Thymus (tissue), 11 donors: ENCODE results near the gene LTC4S. TPM values are rescaled to one million over a fixed set of nuclear protein-coding genes. Genes with fewer than 3 reads are reported as not detected.

Experiments used
- DNase-seq, 9 donors: peaks; one replicate each; pipeline ENCODE4 v3.0.0-alpha.2; 2013; ENCODE audit warnings: low spot score in 9 of 9, low read depth in 6 of 9, missing footprints in 1 of 9
- H3K27ac ChIP-seq, 2 donors: one replicate each; pipeline ENCODE4 v1.5.1; 2013; ENCODE audit warnings: control low read depth in 1 of 2, low read depth in 1 of 2, low read length in 1 of 2, mild to moderate bottlenecking in 1 of 2, moderate library complexity in 1 of 2
- H3K27me3 ChIP-seq, 2 donors: one replicate each; pipeline ENCODE4 v1.5.1; 2013; ENCODE audit warnings: low read length in 1 of 2; ENCODE audit not compliant: control insufficient read depth in 2 of 2, insufficient read depth in 1 of 2
- H3K36me3 ChIP-seq, 2 donors: one replicate each; pipeline ENCODE4 v1.5.1; 2013; ENCODE audit warnings: low read length in 1 of 2, mild to moderate bottlenecking in 1 of 2, moderate library complexity in 1 of 2; ENCODE audit not compliant: control insufficient read depth in 2 of 2, insufficient read depth in 2 of 2
- H3K4me1 ChIP-seq, 2 donors: one replicate each; pipeline ENCODE4 v1.5.1; 2013; ENCODE audit warnings: low read length in 2 of 2; ENCODE audit not compliant: control insufficient read depth in 2 of 2, insufficient read depth in 2 of 2
- H3K4me3 ChIP-seq, 2 donors: one replicate each; pipeline ENCODE4 v1.5.1; 2013; ENCODE audit warnings: low read length in 2 of 2, control low read depth in 1 of 2, mild to moderate bottlenecking in 1 of 2
- H3K9me3 ChIP-seq, 2 donors: one replicate each; pipeline ENCODE4 v1.5.1; 2013; ENCODE audit warnings: low read length in 1 of 2, mild to moderate bottlenecking in 1 of 2; ENCODE audit not compliant: control insufficient read depth in 2 of 2, insufficient read depth in 1 of 2
- WGBS: extraction: QIAGEN DNeasy Blood & Tissue Kit; methylation state at CpG from one replicate; pipeline ENCODE4 v1.1.7; 2013; 5-methylcytosine and 5-hydroxymethylcytosine counted together
- polyA plus RNA-seq: library from polyadenylated mRNA; stranded (reverse); fragments of 200-250 nt; gene quantifications from one replicate; pipeline ENCODE4 v1.2.3, GENCODE V29; 2013
- total RNA-seq: library from RNA; stranded (reverse); fragments of 120-200 nt; gene quantifications from one replicate; pipeline ENCODE4 v1.2.4, GENCODE V29; 2013
- donor health status: healthy.

LTC4S gene
- total and polyA plus RNA-seq, 2 donors: 2.7 to 2.8 TPM

GRCh38 chr5:179777456-179777855 is 16.3 kb upstream of the LTC4S start:
- no peaks in the 10 kb centered on the region for H3K27me3 ChIP-seq
- no peak overlapping the region for H3K4me3 ChIP-seq
- no peaks in the 10 kb centered on the region for H3K9me3 ChIP-seq
- peaks cover 64 to 74% of the 10 kb centered on the region in 2 donors for H3K36me3 ChIP-seq
- no peak for DNase-seq
- no peaks in the 10 kb centered on the region for H3K4me1 ChIP-seq
- H3K27ac ChIP-seq: no peak overlapping the region
- 97% methylated on average over 10 of the region's 10 CpGs for WGBS

- Histone ChIP-seq H3K27ac (no peak overlapping the region), H3K36me3 (peaks cover 62 to 71% of the 10 kb centered on the region in 2 donors), H3K4me1 (no peaks in the 10 kb centered on the region), H3K4me3 (no peak overlapping the region), H3K9me3 (no peaks in the 10 kb centered on the region), H3K27me3 (no peaks in the 10 kb centered on the region)
- 82% methylated on average over 9 of the region's 9 CpGs for WGBS
- DNase-seq: no peak
Measured at GRCh38 chr5:179777909-179778308, 15.9 kb upstream of the LTC4S start.

GRCh38 chr5:179778591-179778990 is 15.2 kb upstream of the LTC4S start:
- no peaks in the 10 kb centered on the region for H3K27me3 ChIP-seq
- DNase-seq: no peak
- no peaks in the 10 kb centered on the region for H3K4me1 ChIP-seq
- WGBS: 99% methylated on average over 5 of the region's 5 CpGs
- peaks cover 57 to 68% of the 10 kb centered on the region in 2 donors for H3K36me3 ChIP-seq
- no peaks in the 10 kb centered on the region for H3K9me3 ChIP-seq
- no peak overlapping the region for H3K4me3 ChIP-seq
- no peak overlapping the region for H3K27ac ChIP-seq

GRCh38 chr5:179779826-179780225 is 14.0 kb upstream of the LTC4S start:
- no peaks in the 10 kb centered on the region for H3K27me3 ChIP-seq
- DNase-seq: no peak
- no peak overlapping the region for H3K27ac ChIP-seq
- H3K4me3 ChIP-seq: no peak overlapping the region
- H3K4me1 ChIP-seq: no peaks in the 10 kb centered on the region
- over 99% methylated on average over 4 of the region's 4 CpGs for WGBS
- H3K36me3 ChIP-seq: peaks cover 44 to 55% of the 10 kb centered on the region in 2 donors
- H3K9me3 ChIP-seq: no peaks in the 10 kb centered on the region

GRCh38 chr5:179780362-179780761 is 13.4 kb upstream of the LTC4S start:
- Histone ChIP-seq H3K4me3 (no peak overlapping the region), H3K4me1 (no peaks in the 10 kb centered on the region), H3K36me3 (peaks cover 39 to 51% of the 10 kb centered on the region in 2 donors), H3K9me3 (no peaks in the 10 kb centered on the region), H3K27me3 (no peaks in the 10 kb centered on the region), H3K27ac (no peak overlapping the region)
- 96% methylated on average over 7 of the region's 7 CpGs for WGBS
- no peak for DNase-seq

GRCh38 chr5:179781846-179782245 is 11.9 kb upstream of the LTC4S start:
- no peak overlapping the region for H3K4me3 ChIP-seq
- H3K4me1 ChIP-seq: no peaks in the 10 kb centered on the region
- no peaks in the 10 kb centered on the region for H3K27me3 ChIP-seq
- over 99% methylated on average over 4 of the region's 4 CpGs for WGBS
- no peak for DNase-seq
- H3K27ac ChIP-seq: no peak overlapping the region
- peaks cover 24 to 37% of the 10 kb centered on the region in 2 donors for H3K36me3 ChIP-seq
- H3K9me3 ChIP-seq: no peaks in the 10 kb centered on the region

GRCh38 chr5:179783128-179783527 is 10.7 kb upstream of the LTC4S start:
- Histone ChIP-seq H3K9me3 (no peaks in the 10 kb centered on the region), H3K27ac (no peak overlapping the region), H3K4me1 (no peaks in the 10 kb centered on the region), H3K36me3 (peaks cover 14 to 28% of the 10 kb centered on the region in 2 donors), H3K27me3 (no peaks in the 10 kb centered on the region), H3K4me3 (no peak overlapping the region)
- no peak for DNase-seq
- WGBS: 97% methylated on average over 9 of the region's 9 CpGs

- Histone ChIP-seq H3K4me1 (no peaks in the 10 kb centered on the region), H3K36me3 (peaks cover 0 to 10% of the 10 kb centered on the region in 2 donors), H3K9me3 (peaks cover 0 to 11% of the 10 kb centered on the region in 2 donors), H3K4me3 (no peak overlapping the region), H3K27ac (no peak overlapping the region), H3K27me3 (no peaks in the 10 kb centered on the region)
- 96% methylated on average over 12 of the region's 12 CpGs for WGBS
- no peak for DNase-seq
Measured at GRCh38 chr5:179786861-179787260, 6.9 kb upstream of the LTC4S start.

GRCh38 chr5:179788193-179788854 is 5.5 kb upstream of the LTC4S start:
- WGBS: 92% methylated on average over 7 of the region's 7 CpGs
- Histone ChIP-seq H3K27ac (no peak overlapping the region), H3K4me3 (no peak overlapping the region), H3K4me1 (peaks cover 0 to 1% of the 10 kb centered on the region in 2 donors), H3K36me3 (no peaks in the 10 kb centered on the region), H3K27me3 (peaks cover 0 to 9% of the 10 kb centered on the region in 2 donors), H3K9me3 (peaks cover 0 to 11% of the 10 kb centered on the region in 2 donors)
- DNase-seq: no peak
